Measurements from ENCODE around the gene EMILIN2. TPM values are rescaled to one million over a fixed set of nuclear protein-coding genes. Genes with fewer than 3 reads are reported as not detected.
A peak's percentile ranks its signal among the peaks of the same experiment; 100 is the strongest.

Gene EMILIN2
- total RNA-seq, 1 donor from 2014 or later: 26.8 TPM

- no peaks in the 10 kb centered on the region for H3K27me3 ChIP-seq
- intact Hi-C loops (cut with DNase I): loop anchor here (10.0 kb wide), 1 partner anchor 61 kb away; no protein-coding TSS in a partner anchor
- H3K4me3 ChIP-seq: no peak overlapping the region
- DNase-seq (ENCODE audit: extremely low spot score in 2 of 2): peak; percentile 28 to 37
- H3K9me3 ChIP-seq: no peaks in the 10 kb centered on the region
- H3K4me1 ChIP-seq: peaks cover 17% of the 10 kb centered on the region
- H3K36me3 ChIP-seq: peaks cover 0 to 43% of the 10 kb centered on the region in 2 donors
- peak overlapping the region; percentile 29 for H3K27ac ChIP-seq
- TF ChIP-seq CTCF (IDR thresholded peaks at IDR 0.05) (no peak), POLR2A (IDR thresholded peaks at IDR 0.05) (no peak), POLR2AphosphoS5 (IDR thresholded peaks at IDR 0.05; ENCODE audit: insufficient read depth in 1 of 2, low read depth in 1 of 2) (no peak)
Measured at GRCh38 chr18:2916184-2916583, 69.4 kb downstream of the EMILIN2 start.

GRCh38 chr18:2917259-2918047 is 70.6 kb downstream of the EMILIN2 start:
- H3K27ac ChIP-seq: peak overlapping the region; percentile 59
- intact Hi-C loops (cut with DNase I): loop anchor here (10.0 kb wide), 1 partner anchor 63 kb away; no protein-coding TSS in a partner anchor
- peak in 1 of 2 donors; percentile 74 for DNase-seq (ENCODE audit: extremely low spot score in 2 of 2)
- H3K27me3 ChIP-seq: no peaks in the 10 kb centered on the region
- no peak overlapping the region for H3K4me3 ChIP-seq
- TF ChIP-seq POLR2A (IDR thresholded peaks at IDR 0.05): no peak
- no peak for TF ChIP-seq POLR2AphosphoS5 (IDR thresholded peaks at IDR 0.05; ENCODE audit: insufficient read depth in 1 of 2, low read depth in 1 of 2)
- no peak for TF ChIP-seq CTCF (IDR thresholded peaks at IDR 0.05)
- peaks cover 17% of the 10 kb centered on the region for H3K4me1 ChIP-seq
- peaks cover 0 to 54% of the 10 kb centered on the region in 2 donors for H3K36me3 ChIP-seq
- no peaks in the 10 kb centered on the region for H3K9me3 ChIP-seq

GRCh38 chr18:2918761-2919550 is 72.2 kb downstream of the EMILIN2 start:
- Histone ChIP-seq H3K4me1 (peaks cover 17% of the 10 kb centered on the region), H3K4me3 (no peak overlapping the region), H3K27ac (no peak overlapping the region), H3K36me3 (peaks cover 0 to 66% of the 10 kb centered on the region in 2 donors), H3K9me3 (no peaks in the 10 kb centered on the region), H3K27me3 (no peaks in the 10 kb centered on the region)
- TF ChIP-seq POLR2AphosphoS5 (IDR thresholded peaks at IDR 0.05; ENCODE audit: insufficient read depth in 1 of 2, low read depth in 1 of 2): no peak
- intact Hi-C loops (cut with DNase I): loop anchor here (10.0 kb wide), 1 partner anchor 64 kb away; no protein-coding TSS in a partner anchor
- DNase-seq (ENCODE audit: extremely low spot score in 2 of 2): peak in 1 of 2 donors; percentile 83

GRCh38 chr18:2919600-2919999 is 72.8 kb downstream of the EMILIN2 start:
- Histone ChIP-seq H3K36me3 (peaks cover 0 to 66% of the 10 kb centered on the region in 2 donors), H3K9me3 (no peaks in the 10 kb centered on the region), H3K4me3 (no peak overlapping the region), H3K27me3 (no peaks in the 10 kb centered on the region), H3K4me1 (peaks cover 17% of the 10 kb centered on the region), H3K27ac (no peak overlapping the region)
- TF ChIP-seq CTCF (IDR thresholded peaks at IDR 0.05) (no peak), POLR2AphosphoS5 (IDR thresholded peaks at IDR 0.05; ENCODE audit: insufficient read depth in 1 of 2, low read depth in 1 of 2) (no peak), POLR2A (IDR thresholded peaks at IDR 0.05) (no peak)
- peak in 1 of 2 donors; percentile 29 for DNase-seq (ENCODE audit: extremely low spot score in 2 of 2)
- intact Hi-C loops (cut with DNase I): loop anchor here (10.0 kb wide), 1 partner anchor 65 kb away; no protein-coding TSS in a partner anchor

GRCh38 chr18:2920027-2920426 is 73.2 kb downstream of the EMILIN2 start:
- TF ChIP-seq POLR2A (IDR thresholded peaks at IDR 0.05) (no peak), CTCF (IDR thresholded peaks at IDR 0.05) (no peak), POLR2AphosphoS5 (IDR thresholded peaks at IDR 0.05; ENCODE audit: insufficient read depth in 1 of 2, low read depth in 1 of 2) (no peak)
- Histone ChIP-seq H3K27ac (no peak overlapping the region), H3K36me3 (peaks cover 0 to 66% of the 10 kb centered on the region in 2 donors), H3K9me3 (no peaks in the 10 kb centered on the region), H3K4me1 (peaks cover 17% of the 10 kb centered on the region), H3K4me3 (no peak overlapping the region), H3K27me3 (no peaks in the 10 kb centered on the region)
- peak in 1 of 2 donors; percentile 85 for DNase-seq (ENCODE audit: extremely low spot score in 2 of 2)
- intact Hi-C loops (cut with DNase I): no loop called here
